NB4 (cell line): ENCODE results near the gene ZNF157.
A peak's percentile ranks its signal among the peaks of the same experiment; 100 is the strongest.

ENCODE experiments used
- DNase-seq: peaks from one replicate; pipeline ENCODE4 v3.0.0; 2010; ENCODE audit warnings: low read depth
- H3K4me3 ChIP-seq: one replicate; pipeline ENCODE4 v1.5.1; 2011; ENCODE audit warnings: mild to moderate bottlenecking, low read depth, low read length, moderate library complexity
- MAX ChIP-seq: IDR thresholded peaks from 2 replicates; pipeline ENCODE4 v1.6.1; 2011; ENCODE audit warnings: low read depth, low read length
- MYC ChIP-seq: IDR thresholded peaks from 2 replicates; pipeline ENCODE4 v1.6.1; 2011; ENCODE audit warnings: low read depth, low read length
- POLR2A ChIP-seq: IDR thresholded peaks from 2 replicates; pipeline ENCODE4 v1.6.1; 2011; ENCODE audit warnings: mild to moderate bottlenecking; ENCODE audit not compliant: insufficient read length; ENCODE audit errors: extremely low read depth
- TF ChIP-seq, protein P1 (sequence below): IDR thresholded peaks from one replicate; pipeline ENCODE4 v1.5.1; 2012; ENCODE audit warnings: low read depth, low read length

The ZNF157 gene

DNA sequence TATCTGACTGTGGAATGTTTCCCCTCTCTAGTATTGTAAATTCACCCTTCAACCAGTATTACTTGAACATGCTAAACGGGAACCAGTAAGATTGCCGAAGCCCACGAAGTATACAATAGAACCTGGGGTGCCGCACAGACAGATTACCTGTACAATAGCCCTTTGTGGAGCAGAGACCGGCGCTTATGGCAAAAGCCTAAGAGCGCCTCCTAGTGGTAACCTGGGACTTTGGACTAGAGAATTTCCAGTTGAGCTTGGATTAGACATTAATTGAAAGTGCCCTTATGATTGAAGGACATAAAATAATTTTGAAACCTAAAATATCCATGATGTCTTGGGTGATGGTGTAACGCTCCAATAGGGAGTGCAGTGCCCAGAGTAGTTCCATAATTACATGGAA, 14.1 kb downstream of the ZNF157 start:
- H3K4me3 ChIP-seq, result no peak overlapping the region
- DNase-seq, result peak; percentile 69
- TF ChIP-seq MAX, result no peak
- TF ChIP-seq, protein P1, sequence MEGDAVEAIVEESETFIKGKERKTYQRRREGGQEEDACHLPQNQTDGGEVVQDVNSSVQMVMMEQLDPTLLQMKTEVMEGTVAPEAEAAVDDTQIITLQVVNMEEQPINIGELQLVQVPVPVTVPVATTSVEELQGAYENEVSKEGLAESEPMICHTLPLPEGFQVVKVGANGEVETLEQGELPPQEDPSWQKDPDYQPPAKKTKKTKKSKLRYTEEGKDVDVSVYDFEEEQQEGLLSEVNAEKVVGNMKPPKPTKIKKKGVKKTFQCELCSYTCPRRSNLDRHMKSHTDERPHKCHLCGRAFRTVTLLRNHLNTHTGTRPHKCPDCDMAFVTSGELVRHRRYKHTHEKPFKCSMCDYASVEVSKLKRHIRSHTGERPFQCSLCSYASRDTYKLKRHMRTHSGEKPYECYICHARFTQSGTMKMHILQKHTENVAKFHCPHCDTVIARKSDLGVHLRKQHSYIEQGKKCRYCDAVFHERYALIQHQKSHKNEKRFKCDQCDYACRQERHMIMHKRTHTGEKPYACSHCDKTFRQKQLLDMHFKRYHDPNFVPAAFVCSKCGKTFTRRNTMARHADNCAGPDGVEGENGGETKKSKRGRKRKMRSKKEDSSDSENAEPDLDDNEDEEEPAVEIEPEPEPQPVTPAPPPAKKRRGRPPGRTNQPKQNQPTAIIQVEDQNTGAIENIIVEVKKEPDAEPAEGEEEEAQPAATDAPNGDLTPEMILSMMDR, result peak; percentile 59

- no peak overlapping the region for H3K4me3 ChIP-seq
- DNase-seq, result no peak
- TF ChIP-seq, protein P1, result no peak
- TF ChIP-seq MAX (no peak), MYC (no peak), POLR2A (no peak)
Measured at GRCh38 chrX:47390780-47391179, 20.4 kb downstream of the ZNF157 start.

- no peak for DNase-seq
- H3K4me3 ChIP-seq, result no peak overlapping the region
- TF ChIP-seq MYC (no peak), POLR2A (no peak), MAX (no peak)
- TF ChIP-seq, protein P1, result no peak
Measured at GRCh38 chrX:47413179-47413594, 42.8 kb downstream of the ZNF157 start.

DNA sequence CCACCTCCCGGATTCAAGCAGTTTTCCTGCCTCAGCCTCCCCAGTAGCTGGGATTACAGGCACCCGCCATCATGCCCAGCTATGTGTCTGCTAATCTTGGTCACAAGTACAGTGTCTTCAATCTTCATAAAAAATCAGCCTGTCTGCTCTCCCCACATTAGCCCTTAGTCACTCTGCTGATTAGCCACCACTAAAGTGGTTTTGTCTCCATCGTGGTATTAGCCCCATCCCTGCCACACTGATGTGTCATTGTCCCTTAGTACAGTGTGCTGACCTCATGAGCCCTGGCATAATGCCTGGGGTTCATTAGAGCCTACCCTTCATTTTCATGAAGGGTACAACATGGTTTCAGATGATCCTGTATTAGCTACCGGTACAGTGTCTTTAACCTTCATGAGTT, 49.9 kb downstream of the ZNF157 start:
- H3K4me3 ChIP-seq, result no peak overlapping the region
- no peak for DNase-seq
- TF ChIP-seq POLR2A, result no peak
- TF ChIP-seq MYC, result no peak
- TF ChIP-seq MAX, result no peak
- TF ChIP-seq, protein P1, result no peak

DNA sequence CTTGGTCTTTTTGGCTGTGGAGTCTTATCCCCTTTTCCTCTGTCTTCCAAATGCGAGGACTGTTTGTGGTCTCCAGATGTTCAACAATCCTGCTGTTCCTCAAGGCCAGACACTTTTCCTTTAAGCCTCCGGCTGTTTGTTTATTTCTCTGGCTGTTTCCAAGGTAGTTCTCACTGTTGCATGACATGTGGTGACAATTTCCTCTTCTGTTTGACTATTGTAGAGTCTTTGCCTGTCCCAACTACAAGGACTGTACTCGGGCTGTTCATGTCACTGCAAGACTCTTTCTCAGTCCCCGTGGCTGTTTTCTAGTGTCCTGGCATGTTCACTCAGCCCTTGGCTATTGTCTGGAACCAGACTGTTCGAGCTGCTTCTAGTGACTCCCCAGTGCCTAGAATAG, 50.6 kb downstream of the ZNF157 start:
- no peak for DNase-seq
- TF ChIP-seq MYC, result no peak
- TF ChIP-seq, protein P1, result no peak
- no peak for TF ChIP-seq POLR2A
- no peak for TF ChIP-seq MAX
- H3K4me3 ChIP-seq, result no peak overlapping the region

DNA sequence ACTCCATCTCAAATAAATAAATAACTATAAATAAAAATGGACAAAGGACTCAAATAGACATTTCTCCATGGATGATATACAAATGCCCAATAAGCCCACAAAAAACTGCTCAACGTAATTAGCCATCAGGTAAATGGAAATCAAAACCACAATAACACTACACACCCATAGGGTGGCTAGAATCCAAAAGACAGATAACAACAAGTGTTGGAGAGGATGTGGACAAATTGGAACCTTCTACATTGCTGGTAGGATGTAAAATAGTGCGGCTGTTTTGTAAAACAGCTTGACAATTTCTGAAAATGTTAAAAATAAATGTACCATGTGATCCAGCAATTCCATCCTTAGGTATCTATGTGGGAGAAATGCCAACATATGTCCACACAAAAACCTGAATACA, 52.1 kb downstream of the ZNF157 start:
- DNase-seq, result no peak
- TF ChIP-seq POLR2A, result no peak
- TF ChIP-seq, protein P1, result no peak
- TF ChIP-seq MAX, result no peak
- no peak for TF ChIP-seq MYC

More for the DNA sequence above, 52.1 kb downstream of the ZNF157 start:
- no peak overlapping the region for H3K4me3 ChIP-seq
